Activated naive CD8-positive, alpha-beta T cell (primary cell): ENCODE results near the gene C9orf72.
"Not testable (repeated sequence)": the region's sequence is repeated elsewhere in the genome, so short reads cannot be mapped to it uniquely, and the experiment has no call there.

Experiments
- H3K27ac Mint-ChIP-seq: one replicate; pipeline ENCODE4 v1.8.0; 2021; ENCODE audit warnings: mixed read lengths
- H3K27me3 Mint-ChIP-seq: one replicate; pipeline ENCODE4 v1.8.0; 2021; ENCODE audit warnings: mixed read lengths
- H3K36me3 Mint-ChIP-seq: one replicate; pipeline ENCODE4 v1.8.0; 2021; ENCODE audit warnings: mixed read lengths
- H3K4me1 Mint-ChIP-seq: one replicate; pipeline ENCODE4 v1.8.0; 2021; ENCODE audit warnings: low read depth, mixed read lengths
- H3K4me3 Mint-ChIP-seq: one replicate; pipeline ENCODE4 v1.8.0; 2021; ENCODE audit warnings: mild to moderate bottlenecking, mixed read lengths
- H3K9me3 Mint-ChIP-seq: one replicate; pipeline ENCODE4 v1.8.0; 2021; ENCODE audit warnings: low read depth, mixed read lengths

C9orf72 gene, protein sequence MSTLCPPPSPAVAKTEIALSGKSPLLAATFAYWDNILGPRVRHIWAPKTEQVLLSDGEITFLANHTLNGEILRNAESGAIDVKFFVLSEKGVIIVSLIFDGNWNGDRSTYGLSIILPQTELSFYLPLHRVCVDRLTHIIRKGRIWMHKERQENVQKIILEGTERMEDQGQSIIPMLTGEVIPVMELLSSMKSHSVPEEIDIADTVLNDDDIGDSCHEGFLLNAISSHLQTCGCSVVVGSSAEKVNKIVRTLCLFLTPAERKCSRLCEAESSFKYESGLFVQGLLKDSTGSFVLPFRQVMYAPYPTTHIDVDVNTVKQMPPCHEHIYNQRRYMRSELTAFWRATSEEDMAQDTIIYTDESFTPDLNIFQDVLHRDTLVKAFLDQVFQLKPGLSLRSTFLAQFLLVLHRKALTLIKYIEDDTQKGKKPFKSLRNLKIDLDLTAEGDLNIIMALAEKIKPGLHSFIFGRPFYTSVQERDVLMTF

DNA sequence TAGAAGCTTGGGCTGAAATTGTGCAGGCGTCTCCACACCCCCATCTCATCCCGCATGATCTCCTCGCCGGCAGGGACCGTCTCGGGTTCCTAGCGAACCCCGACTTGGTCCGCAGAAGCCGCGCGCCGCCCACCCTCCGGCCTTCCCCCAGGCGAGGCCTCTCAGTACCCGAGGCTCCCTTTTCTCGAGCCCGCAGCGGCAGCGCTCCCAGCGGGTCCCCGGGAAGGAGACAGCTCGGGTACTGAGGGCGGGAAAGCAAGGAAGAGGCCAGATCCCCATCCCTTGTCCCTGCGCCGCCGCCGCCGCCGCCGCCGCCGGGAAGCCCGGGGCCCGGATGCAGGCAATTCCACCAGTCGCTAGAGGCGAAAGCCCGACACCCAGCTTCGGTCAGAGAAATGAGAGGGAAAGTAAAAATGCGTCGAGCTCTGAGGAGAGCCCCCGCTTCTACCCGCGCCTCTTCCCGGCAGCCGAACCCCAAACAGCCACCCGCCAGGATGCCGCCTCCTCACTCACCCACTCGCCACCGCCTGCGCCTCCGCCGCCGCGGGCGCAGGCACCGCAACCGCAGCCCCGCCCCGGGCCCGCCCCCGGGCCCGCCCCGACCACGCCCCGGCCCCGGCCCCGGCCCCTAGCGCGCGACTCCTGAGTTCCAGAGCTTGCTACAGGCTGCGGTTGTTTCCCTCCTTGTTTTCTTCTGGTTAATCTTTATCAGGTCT lies at the start of gene C9orf72:
Gene C9orf72 (minus strand): TSS at position 564 of the 716 bp plus-strand sequence. CDS start 6,361 bp downstream, outside the sequence.
- Mint-ChIP-seq H3K9me3 (peaks cover 2% of the 10 kb centered on the region), H3K4me1 (peaks cover 35% of the 10 kb centered on the region), H3K36me3 (peaks cover 1% of the 10 kb centered on the region), H3K27me3 (no peaks in the 10 kb centered on the region), H3K27ac (peak within 1 kb of the TSS; percentile 100), H3K4me3 (peak within 1 kb of the TSS; percentile 98)

DNA sequence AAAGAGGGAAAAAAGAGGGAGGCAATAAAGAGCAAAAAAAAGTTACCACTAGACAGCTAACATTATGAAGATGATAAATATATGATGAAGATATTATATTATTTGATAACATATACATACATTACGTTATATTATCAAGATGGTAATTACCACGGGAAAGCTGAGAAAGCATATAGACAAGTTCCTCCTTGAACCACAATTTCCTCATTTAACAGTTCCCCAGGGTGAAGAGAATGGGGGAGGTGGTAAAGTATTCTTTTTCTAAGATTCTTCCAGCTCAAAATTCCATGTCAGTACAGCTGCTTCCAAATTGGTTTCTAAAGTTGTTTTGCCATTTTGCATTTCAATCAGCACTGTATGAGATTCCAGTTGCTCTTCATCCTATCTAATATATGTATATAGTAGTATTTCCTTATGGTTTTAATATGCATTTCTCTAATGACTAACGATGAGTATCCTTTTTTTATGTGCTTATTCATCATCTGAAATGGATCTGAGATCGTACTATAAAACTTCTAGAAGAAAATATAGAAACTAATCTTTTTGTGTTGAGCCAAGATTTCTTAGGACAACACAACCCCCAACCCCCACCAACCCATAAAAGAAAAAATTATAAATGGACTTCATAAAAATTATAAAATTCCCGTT lies 49.5 kb upstream of the C9orf72 start:
- H3K4me1 Mint-ChIP-seq = no peaks in the 10 kb centered on the region
- no peak overlapping the region for H3K27ac Mint-ChIP-seq
- no peaks in the 10 kb centered on the region for H3K27me3 Mint-ChIP-seq
- no peaks in the 10 kb centered on the region for H3K36me3 Mint-ChIP-seq
- no peaks in the 10 kb centered on the region for H3K9me3 Mint-ChIP-seq
- H3K4me3 Mint-ChIP-seq = no peak overlapping the region

DNA sequence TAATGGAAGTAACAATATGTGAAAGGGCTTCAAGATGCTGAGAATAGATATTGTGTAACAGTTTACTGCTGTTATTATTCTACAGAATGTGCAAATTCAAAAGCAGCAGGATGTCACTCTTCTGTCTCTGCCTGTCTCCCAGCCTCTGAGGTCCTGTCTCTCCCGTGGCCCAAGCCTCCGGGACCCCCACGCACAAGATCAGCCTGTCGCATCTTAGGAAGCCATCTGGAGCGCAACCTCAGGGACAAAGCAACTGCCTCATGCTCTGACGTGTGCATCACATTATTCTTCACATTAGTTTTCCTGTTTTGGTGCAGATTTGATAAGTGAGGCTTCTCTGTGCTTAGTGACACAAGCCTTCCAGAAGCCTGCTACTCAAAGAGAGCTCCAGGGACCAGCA lies 46.5 kb upstream of the C9orf72 start:
- Mint-ChIP-seq H3K4me1 (no peaks in the 10 kb centered on the region), H3K27me3 (peaks cover 2% of the 10 kb centered on the region), H3K27ac (no peak overlapping the region), H3K9me3 (no peaks in the 10 kb centered on the region), H3K4me3 (no peak overlapping the region), H3K36me3 (no peaks in the 10 kb centered on the region)

DNA sequence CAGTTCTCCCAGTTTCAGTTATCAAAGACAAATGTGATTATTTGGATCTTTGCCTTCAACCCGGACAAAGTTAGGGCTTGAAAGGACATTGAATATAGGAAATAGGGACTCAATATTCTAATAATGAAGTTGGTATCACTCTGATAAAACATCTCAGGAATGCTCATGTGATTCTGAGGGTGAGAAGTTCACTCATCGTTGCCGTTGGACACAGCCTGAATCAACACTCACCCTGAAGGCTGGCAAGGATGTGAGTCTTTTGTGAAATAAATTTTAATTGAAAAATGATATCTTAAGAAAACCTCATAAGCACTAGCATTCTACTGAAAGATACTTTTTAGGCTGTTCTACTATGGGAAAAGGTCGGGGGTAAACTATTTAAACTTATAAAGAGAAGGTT lies 44.8 kb upstream of the C9orf72 start:
- H3K4me1 Mint-ChIP-seq = no peaks in the 10 kb centered on the region
- peaks cover 8% of the 10 kb centered on the region for H3K27me3 Mint-ChIP-seq
- H3K36me3 Mint-ChIP-seq = no peaks in the 10 kb centered on the region
- no peak overlapping the region for H3K27ac Mint-ChIP-seq
- H3K9me3 Mint-ChIP-seq = no peaks in the 10 kb centered on the region
- H3K4me3 Mint-ChIP-seq = no peak overlapping the region

- no peak overlapping the region for H3K27ac Mint-ChIP-seq
- H3K27me3 Mint-ChIP-seq = peaks cover 8% of the 10 kb centered on the region
- H3K4me3 Mint-ChIP-seq = no peak overlapping the region
- no peaks in the 10 kb centered on the region for H3K4me1 Mint-ChIP-seq
- no peaks in the 10 kb centered on the region for H3K36me3 Mint-ChIP-seq
- no peaks in the 10 kb centered on the region for H3K9me3 Mint-ChIP-seq
Observed at GRCh38 chr9:27614551-27614950, 41.3 kb upstream of the C9orf72 start.

GRCh38 chr9:27612036-27612435 lies 38.8 kb upstream of the C9orf72 start:
- not testable (repeated sequence) for H3K27me3 Mint-ChIP-seq

DNA sequence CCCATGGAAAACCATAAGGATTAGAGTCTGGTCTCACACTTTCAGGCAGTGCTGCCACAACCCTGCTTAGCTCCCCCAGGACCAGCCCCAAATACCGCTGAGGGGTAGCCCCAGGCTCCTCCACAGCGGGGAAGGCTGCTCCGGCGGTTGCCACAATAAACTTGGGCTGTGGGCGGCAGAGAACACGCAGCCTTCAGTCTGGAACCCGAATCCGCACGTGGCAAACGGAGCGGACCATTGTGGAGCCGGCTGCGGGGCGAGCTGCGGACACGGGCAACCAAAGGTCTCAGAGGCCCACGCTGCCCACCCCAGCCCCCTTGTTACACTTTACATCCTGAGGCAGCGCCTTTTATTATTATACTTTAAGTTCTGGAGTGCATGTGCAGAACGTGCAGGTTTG lies 37.3 kb upstream of the C9orf72 start:
- H3K36me3 Mint-ChIP-seq = no peaks in the 10 kb centered on the region
- H3K4me1 Mint-ChIP-seq = no peaks in the 10 kb centered on the region
- H3K27me3 Mint-ChIP-seq = peaks cover 6% of the 10 kb centered on the region
- no peak overlapping the region for H3K4me3 Mint-ChIP-seq
- no peak overlapping the region for H3K27ac Mint-ChIP-seq
- H3K9me3 Mint-ChIP-seq = no peaks in the 10 kb centered on the region

More at GRCh38 chr9:27612036-27612435, 38.8 kb upstream of the C9orf72 start:
- not testable (repeated sequence) for H3K4me3 Mint-ChIP-seq, H3K4me1 Mint-ChIP-seq, H3K9me3 Mint-ChIP-seq, H3K36me3 Mint-ChIP-seq, H3K27ac Mint-ChIP-seq

- Mint-ChIP-seq H3K27ac (no peak overlapping the region), H3K9me3 (no peaks in the 10 kb centered on the region), H3K27me3 (peaks cover 2% of the 10 kb centered on the region)
Observed at GRCh38 chr9:27602954-27603353, 29.7 kb upstream of the C9orf72 start.

GRCh38 chr9:27602142-27602861 lies 29.0 kb upstream of the C9orf72 start:
- H3K4me1 Mint-ChIP-seq = no peaks in the 10 kb centered on the region
- no peaks in the 10 kb centered on the region for H3K36me3 Mint-ChIP-seq
- no peak overlapping the region for H3K4me3 Mint-ChIP-seq
- H3K9me3 Mint-ChIP-seq = no peaks in the 10 kb centered on the region
- H3K27ac Mint-ChIP-seq = no peak overlapping the region
- peaks cover 2% of the 10 kb centered on the region for H3K27me3 Mint-ChIP-seq

More at GRCh38 chr9:27602954-27603353, 29.7 kb upstream of the C9orf72 start:
- Mint-ChIP-seq H3K4me3 (no peak overlapping the region), H3K36me3 (no peaks in the 10 kb centered on the region), H3K4me1 (no peaks in the 10 kb centered on the region)

DNA sequence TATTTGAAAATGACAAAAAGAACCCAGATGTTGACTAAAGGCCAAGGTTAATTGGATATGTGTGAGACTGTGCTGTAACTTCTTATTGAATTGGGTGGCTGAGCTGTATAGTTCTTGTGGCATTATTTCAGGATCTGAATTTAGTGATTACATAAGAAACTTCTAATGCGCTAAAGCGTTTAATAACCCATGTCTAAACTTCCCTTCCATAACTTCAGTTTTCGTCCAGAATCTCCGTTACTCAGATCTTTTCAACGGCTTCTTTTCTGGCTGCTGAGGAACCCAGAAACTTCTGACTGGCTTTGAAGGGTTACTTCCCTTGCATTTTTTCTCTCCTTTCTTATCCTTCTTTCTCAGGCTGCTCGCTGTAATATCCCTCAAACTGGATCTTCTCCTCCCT lies 28.1 kb upstream of the C9orf72 start:
- Mint-ChIP-seq H3K4me1 (no peaks in the 10 kb centered on the region), H3K36me3 (no peaks in the 10 kb centered on the region), H3K27me3 (peaks cover 2% of the 10 kb centered on the region), H3K27ac (no peak overlapping the region), H3K9me3 (no peaks in the 10 kb centered on the region), H3K4me3 (no peak overlapping the region)

DNA sequence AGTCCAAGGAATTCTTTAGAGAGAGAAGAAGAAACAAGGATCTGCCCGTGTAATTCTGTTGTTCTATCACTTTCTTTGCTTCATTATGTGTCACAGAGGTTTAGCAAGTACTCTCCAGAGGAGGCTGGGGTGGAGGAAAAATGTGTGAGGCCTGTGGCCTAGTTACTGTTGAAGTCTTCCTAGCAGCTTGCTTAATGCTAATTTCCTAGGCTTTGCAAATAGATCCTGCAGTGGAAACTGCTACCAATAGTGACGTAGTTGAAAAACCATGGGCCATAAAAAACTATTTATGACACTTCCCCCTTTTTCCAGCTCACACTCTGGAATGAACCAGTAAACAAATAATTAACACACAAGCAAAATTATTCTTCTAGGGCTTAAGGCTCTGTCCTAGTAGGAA lies 27.0 kb upstream of the C9orf72 start:
- Mint-ChIP-seq H3K4me1 (no peaks in the 10 kb centered on the region), H3K4me3 (no peak overlapping the region), H3K27ac (no peak overlapping the region), H3K36me3 (no peaks in the 10 kb centered on the region), H3K27me3 (peaks cover 2% of the 10 kb centered on the region), H3K9me3 (no peaks in the 10 kb centered on the region)

DNA sequence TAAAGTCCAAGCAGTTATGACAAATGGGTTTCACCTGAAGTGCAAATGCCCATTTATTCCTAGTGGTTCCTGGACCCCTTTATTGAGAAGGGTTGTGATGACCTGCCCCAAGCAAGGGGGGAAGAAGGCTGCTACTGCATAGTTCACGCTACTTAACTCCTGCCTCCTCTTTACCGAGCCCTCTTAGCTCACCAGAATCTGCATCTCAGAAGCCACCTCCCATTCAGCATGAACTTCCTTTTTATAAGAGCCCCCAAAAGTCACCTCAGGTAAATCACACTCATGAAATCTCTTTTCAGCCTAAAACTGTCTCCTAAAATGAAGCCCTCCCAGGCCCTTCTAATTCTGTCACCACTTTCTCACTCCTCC lies 26.6 kb upstream of the C9orf72 start:
- Mint-ChIP-seq H3K4me1 (no peaks in the 10 kb centered on the region), H3K27me3 (peaks cover 2% of the 10 kb centered on the region), H3K27ac (no peak overlapping the region), H3K4me3 (no peak overlapping the region), H3K36me3 (no peaks in the 10 kb centered on the region), H3K9me3 (no peaks in the 10 kb centered on the region)

- Mint-ChIP-seq H3K4me1 (no peaks in the 10 kb centered on the region), H3K36me3 (no peaks in the 10 kb centered on the region), H3K4me3 (no peak overlapping the region), H3K27me3 (peaks cover 2% of the 10 kb centered on the region), H3K27ac (no peak overlapping the region), H3K9me3 (no peaks in the 10 kb centered on the region)
Observed at GRCh38 chr9:27599102-27599869, 26.0 kb upstream of the C9orf72 start.

DNA sequence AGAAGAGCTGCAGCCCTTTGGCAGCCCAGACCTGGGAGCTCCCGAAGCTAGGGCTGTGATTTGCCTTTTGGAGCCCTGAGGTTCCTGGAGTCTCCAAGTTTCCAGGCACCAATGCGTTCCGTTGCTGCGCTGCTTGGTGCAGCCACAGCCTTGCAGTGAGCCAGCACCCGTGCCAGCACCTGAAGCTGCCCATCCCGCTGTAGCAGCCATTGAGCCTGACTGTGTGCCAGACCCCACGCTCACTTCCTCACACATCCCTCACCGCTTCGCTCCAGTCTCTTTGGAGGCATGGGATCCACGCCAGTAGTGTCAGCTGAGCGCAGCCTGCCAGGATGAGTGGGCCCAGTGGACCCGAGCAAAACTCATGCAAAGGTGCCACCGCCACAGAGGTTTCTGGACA lies 22.5 kb upstream of the C9orf72 start:
- Mint-ChIP-seq H3K27ac (no peak overlapping the region), H3K9me3 (peaks cover 5% of the 10 kb centered on the region), H3K27me3 (peaks cover 6% of the 10 kb centered on the region), H3K4me1 (no peaks in the 10 kb centered on the region), H3K36me3 (peaks cover 4% of the 10 kb centered on the region), H3K4me3 (no peak overlapping the region)
